ENCODE data around the gene PDE1C. TPM values are rescaled to one million over a fixed set of nuclear protein-coding genes. Genes with fewer than 3 reads are reported as not detected.

Gene PDE1C
- total RNA-seq, 1 donor from 2014 or later: 15.5 TPM

DNA sequence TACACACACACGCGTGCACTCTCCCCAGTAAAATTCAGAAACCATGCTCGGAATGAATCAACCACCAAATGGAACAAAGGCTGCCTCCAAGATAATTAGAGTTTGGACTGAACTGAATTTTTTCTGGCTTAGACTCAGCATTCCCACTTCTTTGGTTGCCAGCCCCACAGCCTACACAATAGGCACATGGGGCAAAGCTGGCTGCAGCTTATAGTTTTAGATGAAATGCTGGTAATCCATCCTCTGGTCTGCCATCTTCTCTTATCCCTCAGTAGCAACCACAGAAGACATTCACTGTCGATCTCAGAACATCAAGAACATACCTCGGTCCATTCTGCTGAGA, 44.2 kb downstream of the PDE1C start:
- Histone ChIP-seq H3K4me3 (no peak overlapping the region), H3K36me3 (no peaks in the 10 kb centered on the region), H3K4me1 (no peaks in the 10 kb centered on the region), H3K27ac (no peak overlapping the region), H3K27me3 (ENCODE audit: low read depth) (no peaks in the 10 kb centered on the region), H3K9me3 (no peaks in the 10 kb centered on the region)
- no peak for ATAC-seq
- intact Hi-C loops (cut with DNase I): no loop called here
- no peak for DNase-seq
- TF ChIP-seq, protein P1, sequence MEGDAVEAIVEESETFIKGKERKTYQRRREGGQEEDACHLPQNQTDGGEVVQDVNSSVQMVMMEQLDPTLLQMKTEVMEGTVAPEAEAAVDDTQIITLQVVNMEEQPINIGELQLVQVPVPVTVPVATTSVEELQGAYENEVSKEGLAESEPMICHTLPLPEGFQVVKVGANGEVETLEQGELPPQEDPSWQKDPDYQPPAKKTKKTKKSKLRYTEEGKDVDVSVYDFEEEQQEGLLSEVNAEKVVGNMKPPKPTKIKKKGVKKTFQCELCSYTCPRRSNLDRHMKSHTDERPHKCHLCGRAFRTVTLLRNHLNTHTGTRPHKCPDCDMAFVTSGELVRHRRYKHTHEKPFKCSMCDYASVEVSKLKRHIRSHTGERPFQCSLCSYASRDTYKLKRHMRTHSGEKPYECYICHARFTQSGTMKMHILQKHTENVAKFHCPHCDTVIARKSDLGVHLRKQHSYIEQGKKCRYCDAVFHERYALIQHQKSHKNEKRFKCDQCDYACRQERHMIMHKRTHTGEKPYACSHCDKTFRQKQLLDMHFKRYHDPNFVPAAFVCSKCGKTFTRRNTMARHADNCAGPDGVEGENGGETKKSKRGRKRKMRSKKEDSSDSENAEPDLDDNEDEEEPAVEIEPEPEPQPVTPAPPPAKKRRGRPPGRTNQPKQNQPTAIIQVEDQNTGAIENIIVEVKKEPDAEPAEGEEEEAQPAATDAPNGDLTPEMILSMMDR (IDR thresholded peaks at IDR 0.05): no peak

DNA sequence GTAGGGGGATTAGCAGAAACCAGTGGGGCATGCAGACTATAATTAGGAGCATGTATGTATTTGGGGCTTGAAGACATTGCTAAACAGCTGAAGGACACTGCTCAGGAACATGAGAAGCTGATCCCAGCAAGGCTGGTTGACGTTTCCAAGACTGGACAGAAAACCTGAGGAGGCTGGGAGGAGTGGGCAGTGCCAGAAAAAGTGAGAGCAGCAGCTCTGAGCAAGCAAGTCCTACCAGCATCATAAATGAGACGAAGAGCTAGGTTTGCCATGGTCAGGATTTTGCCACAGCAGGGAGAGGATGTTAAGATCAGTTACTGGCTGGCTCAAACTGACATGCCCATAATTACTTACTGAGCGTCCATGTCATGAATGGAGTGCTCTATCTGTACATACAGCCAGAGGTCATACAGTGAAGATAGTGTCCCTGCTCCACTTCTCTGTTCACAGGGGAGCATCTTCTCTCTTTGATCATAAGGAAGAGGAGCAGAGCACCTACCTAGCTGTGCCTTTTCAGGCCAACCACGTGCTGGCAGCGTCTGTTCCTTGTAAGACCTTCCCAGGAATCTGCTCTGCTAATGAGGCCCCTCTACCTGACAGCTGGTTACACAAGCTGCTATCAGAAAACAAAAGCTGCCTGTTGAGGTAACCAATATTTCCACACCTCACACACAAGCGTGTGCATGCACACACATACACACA, 44.7 kb downstream of the PDE1C start:
- intact Hi-C loops (cut with DNase I): no loop called here

DNA sequence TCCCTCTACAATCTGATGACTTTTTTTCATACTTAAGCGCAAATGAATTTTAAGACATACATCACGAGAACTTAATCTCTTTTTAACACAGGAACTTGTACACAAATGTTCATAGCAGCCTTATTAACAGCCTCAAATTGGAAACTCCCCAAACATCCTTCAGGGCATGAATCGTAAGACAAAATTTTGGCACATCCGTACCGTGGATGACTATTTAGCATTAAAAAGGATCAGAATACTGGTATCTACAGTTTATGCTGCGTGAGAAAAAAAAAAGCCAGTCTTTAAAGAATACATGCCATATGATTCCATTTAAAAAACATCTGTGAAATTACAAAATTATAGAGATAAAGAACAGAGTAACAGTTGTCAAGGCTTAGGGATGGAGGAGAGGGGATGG, 46.8 kb downstream of the PDE1C start:
- no peaks in the 10 kb centered on the region for H3K9me3 ChIP-seq
- intact Hi-C loops (cut with DNase I): no loop called here
- ATAC-seq (no peak), DNase-seq (no peak)
- H3K27ac ChIP-seq: no peak overlapping the region
- TF ChIP-seq, protein P1 (IDR thresholded peaks at IDR 0.05): no peak
- H3K4me3 ChIP-seq: no peak overlapping the region
- no peaks in the 10 kb centered on the region for H3K36me3 ChIP-seq
- no peaks in the 10 kb centered on the region for H3K4me1 ChIP-seq
- H3K27me3 ChIP-seq (ENCODE audit: low read depth): no peaks in the 10 kb centered on the region

More for the DNA sequence above, 44.7 kb downstream of the PDE1C start:
- TF ChIP-seq, protein P1 (IDR thresholded peaks at IDR 0.05): no peak
- no peak overlapping the region for H3K27ac ChIP-seq
- no peaks in the 10 kb centered on the region for H3K36me3 ChIP-seq
- no peak for ATAC-seq
- H3K4me3 ChIP-seq: no peak overlapping the region
- no peaks in the 10 kb centered on the region for H3K4me1 ChIP-seq
- DNase-seq: no peak
- no peaks in the 10 kb centered on the region for H3K27me3 ChIP-seq (ENCODE audit: low read depth)
- no peaks in the 10 kb centered on the region for H3K9me3 ChIP-seq

DNA sequence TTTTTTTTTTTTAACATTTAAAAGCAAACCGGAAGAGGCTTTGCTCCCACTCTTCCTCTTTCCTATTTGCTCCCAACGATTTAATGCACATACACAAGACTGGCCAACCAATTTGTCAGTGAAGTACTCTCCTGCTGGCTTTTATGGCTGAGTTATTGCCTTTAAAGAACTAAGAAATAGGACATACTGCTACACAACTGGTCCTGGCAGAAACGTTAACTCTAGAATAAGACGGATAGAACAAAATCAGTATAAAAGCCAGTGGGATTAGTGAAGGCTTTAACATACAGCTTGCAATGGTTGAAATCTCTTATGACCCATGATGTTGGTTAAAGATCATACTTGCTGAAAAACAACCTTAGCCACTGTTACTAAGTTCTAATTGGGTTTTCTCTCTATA, 47.2 kb downstream of the PDE1C start:
- intact Hi-C loops (cut with DNase I): no loop called here
- DNase-seq: no peak
- TF ChIP-seq, protein P1 (IDR thresholded peaks at IDR 0.05): no peak

DNA sequence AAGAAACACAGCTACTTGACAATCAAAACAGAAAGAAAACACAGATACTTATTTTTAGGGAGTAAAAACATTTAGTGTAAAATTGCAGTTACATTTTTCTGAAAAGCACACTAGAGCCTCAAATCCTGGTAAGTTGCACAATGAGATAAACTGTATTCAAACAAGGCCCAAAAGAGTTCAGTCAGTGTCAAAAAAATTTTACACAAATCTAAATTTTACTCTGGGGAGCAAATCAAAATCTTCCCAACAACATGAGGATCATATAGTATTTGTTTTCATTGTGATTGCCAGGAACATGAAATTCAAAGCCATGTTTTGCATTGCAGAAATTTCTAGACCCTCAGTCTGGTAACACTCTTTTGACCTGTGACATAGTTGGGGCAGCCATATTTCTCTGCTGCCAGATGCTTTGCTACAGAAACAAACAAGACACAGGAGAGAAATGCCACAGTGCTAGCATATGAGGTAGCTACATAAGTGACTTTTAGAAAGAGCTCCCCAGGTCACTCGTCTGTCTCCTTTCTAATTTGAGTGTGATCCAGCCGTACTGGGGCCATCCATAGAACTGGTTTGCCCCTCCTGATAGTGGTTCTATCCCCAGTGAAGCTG, 49.6 kb downstream of the PDE1C start:
- no peak for ATAC-seq
- TF ChIP-seq, protein P1 (IDR thresholded peaks at IDR 0.05): no peak
- Histone ChIP-seq H3K27me3 (ENCODE audit: low read depth) (no peaks in the 10 kb centered on the region), H3K4me3 (no peak overlapping the region), H3K36me3 (no peaks in the 10 kb centered on the region), H3K4me1 (no peaks in the 10 kb centered on the region), H3K9me3 (no peaks in the 10 kb centered on the region), H3K27ac (no peak overlapping the region)
- no peak for DNase-seq
- intact Hi-C loops (cut with DNase I): no loop called here

More for the DNA sequence above, 47.2 kb downstream of the PDE1C start:
- no peak overlapping the region for H3K27ac ChIP-seq
- H3K4me1 ChIP-seq: no peaks in the 10 kb centered on the region
- no peak overlapping the region for H3K4me3 ChIP-seq
- H3K27me3 ChIP-seq (ENCODE audit: low read depth): no peaks in the 10 kb centered on the region
- ATAC-seq: no peak
- H3K9me3 ChIP-seq: no peaks in the 10 kb centered on the region
- no peaks in the 10 kb centered on the region for H3K36me3 ChIP-seq

All from lower lobe of right lung (tissue), 2 donors.